WTC11 (cell line): ENCODE results near the gene COL5A1. TPM values are rescaled to one million over a fixed set of nuclear protein-coding genes. Genes with fewer than 3 reads are reported as not detected.

Experiments
- ATAC-seq: fragments of 200-7000 bp; cut with Tn5 transposase; 2 replicates; pipeline ENCODE4 v1.10.0; 2021; ENCODE audit warnings: mild to moderate bottlenecking, moderate library complexity
- CTCF ChIA-PET: fragments of 300-600 bp; sonication (Branson Sonifier 250); formaldehyde crosslinking; loops from one replicate; lab custom pipeline; 2021; ENCODE audit warnings: antibody characterized with exemption; lab: Charles Lee
- POLR2A ChIA-PET: fragments of 350-600 bp; sonication (Branson Sonifier 250); formaldehyde crosslinking; loops from one replicate; lab custom pipeline; 2021; ENCODE audit warnings: antibody characterized with exemption; lab: Charles Lee
- DNase-seq: peaks from one replicate; pipeline ENCODE4 v3.0.0; 2021; ENCODE audit warnings: low spot score
- H3K27ac Mint-ChIP-seq: 2 replicates; pipeline ENCODE4 v1.8.0; 2021; ENCODE audit warnings: mixed read lengths
- H3K27me3 Mint-ChIP-seq: 2 replicates; pipeline ENCODE4 v1.8.0; 2021; ENCODE audit warnings: low read depth, mild to moderate bottlenecking, moderate library complexity, mixed read lengths
- H3K36me3 Mint-ChIP-seq: 2 replicates; pipeline ENCODE4 v1.8.0; 2021; ENCODE audit warnings: mixed read lengths
- H3K4me1 Mint-ChIP-seq: 2 replicates; pipeline ENCODE4 v1.8.0; 2022; ENCODE audit warnings: mixed read lengths
- H3K4me3 Mint-ChIP-seq: 2 replicates; pipeline ENCODE4 v1.8.0; 2021; ENCODE audit warnings: mild to moderate bottlenecking, moderate library complexity, mixed read lengths
- H3K9me3 Mint-ChIP-seq: 2 replicates; pipeline ENCODE4 v1.8.0; 2021; ENCODE audit warnings: mixed read lengths
- ELF4 ChIP-seq: sonication (generic); formaldehyde crosslinking; IDR thresholded peaks from 2 replicates; pipeline ENCODE4 v1.8.1; 2022; ENCODE audit warnings: low read depth, mild to moderate bottlenecking, moderate library complexity, missing genetic modification reagents
- ETV6 ChIP-seq: sonication (generic); formaldehyde crosslinking; IDR thresholded peaks from 2 replicates; pipeline ENCODE4 v1.8.1; 2022; ENCODE audit warnings: mild to moderate bottlenecking, missing genetic modification reagents
- FOXK1 ChIP-seq: sonication (generic); formaldehyde crosslinking; IDR thresholded peaks from 2 replicates; pipeline ENCODE4 v1.8.0; 2022; ENCODE audit warnings: mild to moderate bottlenecking, moderate library complexity, missing genetic modification reagents
- GTF2I ChIP-seq: fragments of 250-450 bp; sonication (Bioruptor Pico); conservative IDR thresholded peaks from 2 replicates; pipeline ENCODE4 v1.4.0; 2021; ENCODE audit warnings: mild to moderate bottlenecking
- NR2C2 ChIP-seq: sonication (generic); formaldehyde crosslinking; IDR thresholded peaks from 2 replicates; pipeline ENCODE4 v1.8.0; 2022; ENCODE audit warnings: mild to moderate bottlenecking, missing genetic modification reagents
- RORB ChIP-seq: fragments of 250-450 bp; sonication (Bioruptor Pico); IDR thresholded peaks from 2 replicates; pipeline ENCODE4 v1.9.0; 2021; ENCODE audit warnings: mild to moderate bottlenecking
- SMAD4 ChIP-seq: sonication (generic); formaldehyde crosslinking; IDR thresholded peaks from 2 replicates; pipeline ENCODE4 v1.8.0; 2022; ENCODE audit warnings: mild to moderate bottlenecking, missing genetic modification reagents
- TCF7 ChIP-seq: sonication (generic); formaldehyde crosslinking; IDR thresholded peaks from 2 replicates; pipeline ENCODE4 v1.8.0; 2022; ENCODE audit warnings: mild to moderate bottlenecking, low read depth, missing genetic modification reagents, moderate library complexity
- ZNF219 ChIP-seq: sonication (generic); formaldehyde crosslinking; IDR thresholded peaks from 2 replicates; pipeline ENCODE4 v1.8.0; 2023; ENCODE audit warnings: missing genetic modification reagents, mild to moderate bottlenecking, borderline replicate concordance
- ZNF416 ChIP-seq: fragments of 250-450 bp; sonication (Bioruptor Pico); IDR thresholded peaks from 2 replicates; pipeline ENCODE4 v1.9.0; 2021; ENCODE audit warnings: mild to moderate bottlenecking, inconsistent platforms
- ZNF423 ChIP-seq: fragments of 250-450 bp; sonication (Bioruptor Pico); IDR thresholded peaks from 2 replicates; pipeline ENCODE4 v2.1.2; 2022; ENCODE audit warnings: mild to moderate bottlenecking, moderate library complexity
- ZNF671 ChIP-seq: fragments of 250-450 bp; sonication (Bioruptor Pico); IDR thresholded peaks from 2 replicates; pipeline ENCODE4 v1.8.0; 2021; ENCODE audit warnings: mild to moderate bottlenecking
- total RNA-seq: library from RNA; stranded (reverse); gene quantifications from 3 replicates; pipeline ENCODE4 v1.2.3, GENCODE V29; 2021
- TF ChIP-seq, protein P1 (sequence below): sonication (generic); formaldehyde crosslinking; IDR thresholded peaks from 2 replicates; pipeline ENCODE4 v1.8.1; 2022; ENCODE audit warnings: mild to moderate bottlenecking, moderate library complexity, missing genetic modification reagents
- TF ChIP-seq, protein P2 (sequence below): fragments of 250-450 bp; sonication (Bioruptor Pico); IDR thresholded peaks from 2 replicates; pipeline ENCODE4 v1.9.0; 2021; ENCODE audit warnings: mild to moderate bottlenecking
- TF ChIP-seq, protein P3 (sequence below): sonication (generic); formaldehyde crosslinking; IDR thresholded peaks from 2 replicates; pipeline ENCODE4 v1.8.1; 2023; ENCODE audit warnings: mild to moderate bottlenecking, missing genetic modification reagents, moderate library complexity
- TF ChIP-seq, protein P4 (sequence below): sonication (generic); formaldehyde crosslinking; IDR thresholded peaks from 2 replicates; pipeline ENCODE4 v1.8.0; 2022; ENCODE audit warnings: mild to moderate bottlenecking, missing genetic modification reagents
- TF ChIP-seq, protein P5 (sequence below): sonication (generic); formaldehyde crosslinking; IDR thresholded peaks from 2 replicates; pipeline ENCODE4 v1.8.1; 2022; ENCODE audit warnings: mild to moderate bottlenecking, missing genetic modification reagents, moderate library complexity, borderline replicate concordance
- TF ChIP-seq, protein P6 (sequence below): sonication (generic); formaldehyde crosslinking; IDR thresholded peaks from 2 replicates; pipeline ENCODE4 v1.8.0; 2023; ENCODE audit warnings: missing genetic modification reagents
- TF ChIP-seq, protein P7 (sequence below): sonication (generic); formaldehyde crosslinking; IDR thresholded peaks from 2 replicates; pipeline ENCODE4 v1.8.1; 2023; ENCODE audit warnings: mild to moderate bottlenecking, missing genetic modification reagents, borderline replicate concordance
- TF ChIP-seq, protein P8 (sequence below): sonication (generic); formaldehyde crosslinking; IDR thresholded peaks from 2 replicates; pipeline ENCODE4 v1.8.0; 2022; ENCODE audit warnings: mild to moderate bottlenecking, missing genetic modification reagents

The COL5A1 gene
- total RNA-seq, 1 experiment from 2014 or later, result 13.5 TPM

DNA sequence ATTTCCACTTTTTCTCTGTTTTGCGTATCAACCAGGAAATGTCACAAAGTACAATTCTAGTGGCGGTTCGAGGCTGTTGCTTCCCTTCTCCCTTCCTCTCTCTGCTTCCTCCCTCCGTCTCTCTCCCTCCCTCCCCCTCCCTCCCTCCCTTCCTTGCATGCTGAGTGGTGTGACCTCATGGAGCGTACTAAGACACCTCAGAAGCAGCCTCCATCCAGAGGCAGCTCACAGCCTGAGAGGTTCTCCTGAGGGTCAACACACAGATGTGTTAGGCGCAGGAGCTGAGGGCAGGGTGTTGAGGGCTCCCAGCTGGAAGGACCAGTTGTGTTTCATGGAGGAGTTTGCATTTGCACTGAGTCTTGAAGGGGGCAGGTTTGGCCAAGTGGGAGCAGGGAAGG lies 57.7 kb downstream of the COL5A1 start:
- POLR2A ChIA-PET, result no interaction called here

More for the DNA sequence above, 57.7 kb downstream of the COL5A1 start:
- no peak overlapping the region for H3K4me3 Mint-ChIP-seq
- TF ChIP-seq RORB (CRISPR knock-in tag) (no peak), FOXK1 (CRISPR knock-in tag) (no peak), ETV6 (CRISPR knock-in tag) (no peak), GTF2I (CRISPR knock-in tag) (no peak), ZNF423 (no peak), ZNF219 (no peak), ZNF416 (CRISPR knock-in tag) (no peak), ELF4 (CRISPR knock-in tag) (no peak), NR2C2 (CRISPR knock-in tag) (no peak), SMAD4 (CRISPR knock-in tag) (no peak), ZNF671 (no peak), TCF7 (CRISPR knock-in tag) (no peak)
- TF ChIP-seq, protein P1, sequence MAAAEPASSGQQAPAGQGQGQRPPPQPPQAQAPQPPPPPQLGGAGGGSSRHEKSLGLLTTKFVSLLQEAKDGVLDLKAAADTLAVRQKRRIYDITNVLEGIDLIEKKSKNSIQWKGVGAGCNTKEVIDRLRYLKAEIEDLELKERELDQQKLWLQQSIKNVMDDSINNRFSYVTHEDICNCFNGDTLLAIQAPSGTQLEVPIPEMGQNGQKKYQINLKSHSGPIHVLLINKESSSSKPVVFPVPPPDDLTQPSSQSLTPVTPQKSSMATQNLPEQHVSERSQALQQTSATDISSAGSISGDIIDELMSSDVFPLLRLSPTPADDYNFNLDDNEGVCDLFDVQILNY (CRISPR knock-in tag), result no peak
- TF ChIP-seq, protein P2, sequence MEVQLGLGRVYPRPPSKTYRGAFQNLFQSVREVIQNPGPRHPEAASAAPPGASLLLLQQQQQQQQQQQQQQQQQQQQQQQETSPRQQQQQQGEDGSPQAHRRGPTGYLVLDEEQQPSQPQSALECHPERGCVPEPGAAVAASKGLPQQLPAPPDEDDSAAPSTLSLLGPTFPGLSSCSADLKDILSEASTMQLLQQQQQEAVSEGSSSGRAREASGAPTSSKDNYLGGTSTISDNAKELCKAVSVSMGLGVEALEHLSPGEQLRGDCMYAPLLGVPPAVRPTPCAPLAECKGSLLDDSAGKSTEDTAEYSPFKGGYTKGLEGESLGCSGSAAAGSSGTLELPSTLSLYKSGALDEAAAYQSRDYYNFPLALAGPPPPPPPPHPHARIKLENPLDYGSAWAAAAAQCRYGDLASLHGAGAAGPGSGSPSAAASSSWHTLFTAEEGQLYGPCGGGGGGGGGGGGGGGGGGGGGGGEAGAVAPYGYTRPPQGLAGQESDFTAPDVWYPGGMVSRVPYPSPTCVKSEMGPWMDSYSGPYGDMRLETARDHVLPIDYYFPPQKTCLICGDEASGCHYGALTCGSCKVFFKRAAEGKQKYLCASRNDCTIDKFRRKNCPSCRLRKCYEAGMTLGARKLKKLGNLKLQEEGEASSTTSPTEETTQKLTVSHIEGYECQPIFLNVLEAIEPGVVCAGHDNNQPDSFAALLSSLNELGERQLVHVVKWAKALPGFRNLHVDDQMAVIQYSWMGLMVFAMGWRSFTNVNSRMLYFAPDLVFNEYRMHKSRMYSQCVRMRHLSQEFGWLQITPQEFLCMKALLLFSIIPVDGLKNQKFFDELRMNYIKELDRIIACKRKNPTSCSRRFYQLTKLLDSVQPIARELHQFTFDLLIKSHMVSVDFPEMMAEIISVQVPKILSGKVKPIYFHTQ (CRISPR knock-in tag), result no peak
- TF ChIP-seq, protein P3, sequence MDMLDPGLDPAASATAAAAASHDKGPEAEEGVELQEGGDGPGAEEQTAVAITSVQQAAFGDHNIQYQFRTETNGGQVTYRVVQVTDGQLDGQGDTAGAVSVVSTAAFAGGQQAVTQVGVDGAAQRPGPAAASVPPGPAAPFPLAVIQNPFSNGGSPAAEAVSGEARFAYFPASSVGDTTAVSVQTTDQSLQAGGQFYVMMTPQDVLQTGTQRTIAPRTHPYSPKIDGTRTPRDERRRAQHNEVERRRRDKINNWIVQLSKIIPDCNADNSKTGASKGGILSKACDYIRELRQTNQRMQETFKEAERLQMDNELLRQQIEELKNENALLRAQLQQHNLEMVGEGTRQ (CRISPR knock-in tag), result no peak
- TF ChIP-seq, protein P4, sequence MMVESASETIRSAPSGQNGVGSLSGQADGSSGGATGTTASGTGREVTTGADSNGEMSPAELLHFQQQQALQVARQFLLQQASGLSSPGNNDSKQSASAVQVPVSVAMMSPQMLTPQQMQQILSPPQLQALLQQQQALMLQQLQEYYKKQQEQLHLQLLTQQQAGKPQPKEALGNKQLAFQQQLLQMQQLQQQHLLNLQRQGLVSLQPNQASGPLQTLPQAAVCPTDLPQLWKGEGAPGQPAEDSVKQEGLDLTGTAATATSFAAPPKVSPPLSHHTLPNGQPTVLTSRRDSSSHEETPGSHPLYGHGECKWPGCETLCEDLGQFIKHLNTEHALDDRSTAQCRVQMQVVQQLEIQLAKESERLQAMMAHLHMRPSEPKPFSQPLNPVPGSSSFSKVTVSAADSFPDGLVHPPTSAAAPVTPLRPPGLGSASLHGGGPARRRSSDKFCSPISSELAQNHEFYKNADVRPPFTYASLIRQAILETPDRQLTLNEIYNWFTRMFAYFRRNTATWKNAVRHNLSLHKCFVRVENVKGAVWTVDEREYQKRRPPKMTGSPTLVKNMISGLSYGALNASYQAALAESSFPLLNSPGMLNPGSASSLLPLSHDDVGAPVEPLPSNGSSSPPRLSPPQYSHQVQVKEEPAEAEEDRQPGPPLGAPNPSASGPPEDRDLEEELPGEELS (CRISPR knock-in tag), result no peak
- TF ChIP-seq, protein P5, sequence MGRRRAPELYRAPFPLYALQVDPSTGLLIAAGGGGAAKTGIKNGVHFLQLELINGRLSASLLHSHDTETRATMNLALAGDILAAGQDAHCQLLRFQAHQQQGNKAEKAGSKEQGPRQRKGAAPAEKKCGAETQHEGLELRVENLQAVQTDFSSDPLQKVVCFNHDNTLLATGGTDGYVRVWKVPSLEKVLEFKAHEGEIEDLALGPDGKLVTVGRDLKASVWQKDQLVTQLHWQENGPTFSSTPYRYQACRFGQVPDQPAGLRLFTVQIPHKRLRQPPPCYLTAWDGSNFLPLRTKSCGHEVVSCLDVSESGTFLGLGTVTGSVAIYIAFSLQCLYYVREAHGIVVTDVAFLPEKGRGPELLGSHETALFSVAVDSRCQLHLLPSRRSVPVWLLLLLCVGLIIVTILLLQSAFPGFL (CRISPR knock-in tag), result no peak
- TF ChIP-seq, protein P6, sequence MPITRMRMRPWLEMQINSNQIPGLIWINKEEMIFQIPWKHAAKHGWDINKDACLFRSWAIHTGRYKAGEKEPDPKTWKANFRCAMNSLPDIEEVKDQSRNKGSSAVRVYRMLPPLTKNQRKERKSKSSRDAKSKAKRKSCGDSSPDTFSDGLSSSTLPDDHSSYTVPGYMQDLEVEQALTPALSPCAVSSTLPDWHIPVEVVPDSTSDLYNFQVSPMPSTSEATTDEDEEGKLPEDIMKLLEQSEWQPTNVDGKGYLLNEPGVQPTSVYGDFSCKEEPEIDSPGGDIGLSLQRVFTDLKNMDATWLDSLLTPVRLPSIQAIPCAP (CRISPR knock-in tag), result no peak
- TF ChIP-seq, protein P7, sequence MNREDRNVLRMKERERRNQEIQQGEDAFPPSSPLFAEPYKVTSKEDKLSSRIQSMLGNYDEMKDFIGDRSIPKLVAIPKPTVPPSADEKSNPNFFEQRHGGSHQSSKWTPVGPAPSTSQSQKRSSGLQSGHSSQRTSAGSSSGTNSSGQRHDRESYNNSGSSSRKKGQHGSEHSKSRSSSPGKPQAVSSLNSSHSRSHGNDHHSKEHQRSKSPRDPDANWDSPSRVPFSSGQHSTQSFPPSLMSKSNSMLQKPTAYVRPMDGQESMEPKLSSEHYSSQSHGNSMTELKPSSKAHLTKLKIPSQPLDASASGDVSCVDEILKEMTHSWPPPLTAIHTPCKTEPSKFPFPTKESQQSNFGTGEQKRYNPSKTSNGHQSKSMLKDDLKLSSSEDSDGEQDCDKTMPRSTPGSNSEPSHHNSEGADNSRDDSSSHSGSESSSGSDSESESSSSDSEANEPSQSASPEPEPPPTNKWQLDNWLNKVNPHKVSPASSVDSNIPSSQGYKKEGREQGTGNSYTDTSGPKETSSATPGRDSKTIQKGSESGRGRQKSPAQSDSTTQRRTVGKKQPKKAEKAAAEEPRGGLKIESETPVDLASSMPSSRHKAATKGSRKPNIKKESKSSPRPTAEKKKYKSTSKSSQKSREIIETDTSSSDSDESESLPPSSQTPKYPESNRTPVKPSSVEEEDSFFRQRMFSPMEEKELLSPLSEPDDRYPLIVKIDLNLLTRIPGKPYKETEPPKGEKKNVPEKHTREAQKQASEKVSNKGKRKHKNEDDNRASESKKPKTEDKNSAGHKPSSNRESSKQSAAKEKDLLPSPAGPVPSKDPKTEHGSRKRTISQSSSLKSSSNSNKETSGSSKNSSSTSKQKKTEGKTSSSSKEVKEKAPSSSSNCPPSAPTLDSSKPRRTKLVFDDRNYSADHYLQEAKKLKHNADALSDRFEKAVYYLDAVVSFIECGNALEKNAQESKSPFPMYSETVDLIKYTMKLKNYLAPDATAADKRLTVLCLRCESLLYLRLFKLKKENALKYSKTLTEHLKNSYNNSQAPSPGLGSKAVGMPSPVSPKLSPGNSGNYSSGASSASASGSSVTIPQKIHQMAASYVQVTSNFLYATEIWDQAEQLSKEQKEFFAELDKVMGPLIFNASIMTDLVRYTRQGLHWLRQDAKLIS (CRISPR knock-in tag), result no peak
- TF ChIP-seq, protein P8, sequence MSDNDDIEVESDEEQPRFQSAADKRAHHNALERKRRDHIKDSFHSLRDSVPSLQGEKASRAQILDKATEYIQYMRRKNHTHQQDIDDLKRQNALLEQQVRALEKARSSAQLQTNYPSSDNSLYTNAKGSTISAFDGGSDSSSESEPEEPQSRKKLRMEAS (CRISPR knock-in tag), result no peak
- no peaks in the 10 kb centered on the region for H3K27me3 Mint-ChIP-seq
- no peak for ATAC-seq
- H3K27ac Mint-ChIP-seq, result no peak overlapping the region
- H3K4me1 Mint-ChIP-seq, result 0 out of 2 replicates have a peak, but pooled peaks cover 2% of the 10 kb centered on the region
- H3K36me3 Mint-ChIP-seq, result no peaks in the 10 kb centered on the region
- no peak for DNase-seq
- H3K9me3 Mint-ChIP-seq, result no peaks in the 10 kb centered on the region
- CTCF ChIA-PET, result interaction anchor here (1.8 to 3.5 kb wide), 3 partner anchors 9 to 283 kb away, joined by 6 to 33 read pairs (median 7); no protein-coding TSS in a partner anchor
